ENCODE measurements around the gene LTO1. TPM values are rescaled to one million over a fixed set of nuclear protein-coding genes. Genes with fewer than 3 reads are reported as not detected.

LTO1 gene
- total RNA-seq, result 8.4 and 11.4 TPM in 2 replicates

GRCh38 chr11:69674886-69675714 lies at the start of gene LTO1:
Gene LTO1, minus strand, starts transcription at chr11:69675353. Its CDS starts 114 bp downstream, at chr11:69675239.

GRCh38 chr11:69703768-69704507 lies 28.8 kb upstream of the LTO1 start, which contains the start of gene FGF19:
Gene FGF19, minus strand, starts transcription at chr11:69704022. Its CDS starts 146 bp downstream, at chr11:69703876.

GRCh38 chr11:69640995-69641581 lies 34.1 kb downstream of the LTO1 start, which contains the start of gene CCND1:
Gene CCND1, plus strand, starts transcription at chr11:69641156. Its CDS starts 158 bp downstream, at chr11:69641314.

Other genes with a start within 250 kb of the LTO1 start
- not detected in 2 replicates for gene LINC01488, start 193.7 kb downstream of the LTO1 start, total RNA-seq
- 57.2 and 64.0 TPM in 2 replicates for gene CCND1, start 34.2 kb downstream of the LTO1 start, total RNA-seq
- gene FGF19, start 28.7 kb upstream of the LTO1 start, total RNA-seq, result not detected in 2 replicates
- not detected in 2 replicates for gene FGF4, start 100.0 kb upstream of the LTO1 start, total RNA-seq
- gene FGF3, start 144.1 kb upstream of the LTO1 start, total RNA-seq, result not detected in 2 replicates